H1 (cell line): Measurements from ENCODE around the gene PDCL3.

ENCODE experiments used
- JUND ChIP-seq: IDR thresholded peaks from 2 replicates; pipeline ENCODE4 v1.6.1; 2011; ENCODE audit warnings: mild to moderate bottlenecking, improper control_type of control experiment, low read length
- MAFK ChIP-seq: IDR thresholded peaks from 2 replicates; pipeline ENCODE4 v1.6.1; 2012; ENCODE audit warnings: low read depth, mild to moderate bottlenecking, improper control_type of control experiment, low read length
- POLR2A ChIP-seq, 2 experiments: IDR thresholded peaks; 1 replicate in 1 of 2; 2 replicates in 1 of 2; pipeline ENCODE4 v1.6.1; 2011; ENCODE audit warnings: low read depth in 2 of 2, low read length in 2 of 2, mild to moderate bottlenecking in 2 of 2; ENCODE audit errors: control extremely low read depth in 1 of 2
- RAD21 ChIP-seq, 2 experiments: IDR thresholded peaks in 1 of 2; conservative IDR thresholded peaks in 1 of 2; 2 replicates each; pipeline ENCODE4 v1.6.1; 2011; ENCODE audit warnings: low read depth in 2 of 2, low read length in 2 of 2, improper control_type of control experiment in 1 of 2, inconsistent platforms in 1 of 2, mild to moderate bottlenecking in 1 of 2, moderate library complexity in 1 of 2
- RBBP5 ChIP-seq: IDR thresholded peaks from 2 replicates; pipeline ENCODE4 v1.7.1; 2012; ENCODE audit warnings: low read depth, mild to moderate bottlenecking, inconsistent platforms, low read length, moderate library complexity, borderline replicate concordance
- ZNF274 ChIP-seq: IDR thresholded peaks from 2 replicates; pipeline ENCODE4 v1.7.0; 2012; ENCODE audit warnings: low read length, borderline replicate concordance; ENCODE audit errors: extremely low read depth
- TF ChIP-seq, protein P1 (sequence below): IDR thresholded peaks from 2 replicates; pipeline ENCODE4 v1.6.1; 2012; ENCODE audit warnings: inconsistent platforms
- TF ChIP-seq, protein P2 (sequence below), 3 experiments: IDR thresholded peaks; 1 replicate in 2 of 3; 2 replicates in 1 of 3; pipeline versions ENCODE4 v1.5.1 to v1.6.1; 2011; ENCODE audit warnings: low read length in 3 of 3, mild to moderate bottlenecking in 3 of 3, inconsistent platforms in 2 of 3, low read depth in 1 of 3, moderate library complexity in 1 of 3; ENCODE audit not compliant: insufficient read depth in 1 of 3; ENCODE audit errors: control extremely low read depth in 1 of 3
- TF ChIP-seq, protein P3 (sequence below): IDR thresholded peaks from 2 replicates; pipeline ENCODE4 v1.6.1; 2011; ENCODE audit warnings: low read length, improper control_type of control experiment

DNA sequence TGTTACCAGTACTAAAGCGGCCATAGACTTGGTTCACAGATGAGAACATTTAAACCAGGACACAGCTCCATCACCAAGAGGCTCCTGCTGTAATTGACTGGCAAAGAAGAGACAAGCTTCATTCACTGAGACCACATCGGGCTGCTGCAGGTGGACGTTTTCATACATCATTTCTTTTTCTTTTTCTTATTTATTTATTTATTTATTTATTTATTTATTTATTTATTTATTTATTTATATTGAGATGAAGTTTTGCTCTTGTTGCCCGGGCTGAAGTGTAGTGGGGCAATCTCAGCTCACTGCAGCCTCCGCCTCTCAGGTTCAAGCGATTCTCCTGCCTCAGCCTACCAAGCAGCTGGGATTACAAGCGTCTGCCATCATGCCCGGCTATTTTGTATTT, 33.6 kb upstream of the PDCL3 start:
- TF ChIP-seq, protein P1, sequence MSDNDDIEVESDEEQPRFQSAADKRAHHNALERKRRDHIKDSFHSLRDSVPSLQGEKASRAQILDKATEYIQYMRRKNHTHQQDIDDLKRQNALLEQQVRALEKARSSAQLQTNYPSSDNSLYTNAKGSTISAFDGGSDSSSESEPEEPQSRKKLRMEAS: no peak
- no peak for TF ChIP-seq POLR2A (IDR thresholded peaks at IDR 0.05; ENCODE audit: control extremely low read depth in 1 of 2, low read depth in 2 of 2, low read length in 2 of 2)
- no peak for TF ChIP-seq MAFK
- TF ChIP-seq, protein P2, sequence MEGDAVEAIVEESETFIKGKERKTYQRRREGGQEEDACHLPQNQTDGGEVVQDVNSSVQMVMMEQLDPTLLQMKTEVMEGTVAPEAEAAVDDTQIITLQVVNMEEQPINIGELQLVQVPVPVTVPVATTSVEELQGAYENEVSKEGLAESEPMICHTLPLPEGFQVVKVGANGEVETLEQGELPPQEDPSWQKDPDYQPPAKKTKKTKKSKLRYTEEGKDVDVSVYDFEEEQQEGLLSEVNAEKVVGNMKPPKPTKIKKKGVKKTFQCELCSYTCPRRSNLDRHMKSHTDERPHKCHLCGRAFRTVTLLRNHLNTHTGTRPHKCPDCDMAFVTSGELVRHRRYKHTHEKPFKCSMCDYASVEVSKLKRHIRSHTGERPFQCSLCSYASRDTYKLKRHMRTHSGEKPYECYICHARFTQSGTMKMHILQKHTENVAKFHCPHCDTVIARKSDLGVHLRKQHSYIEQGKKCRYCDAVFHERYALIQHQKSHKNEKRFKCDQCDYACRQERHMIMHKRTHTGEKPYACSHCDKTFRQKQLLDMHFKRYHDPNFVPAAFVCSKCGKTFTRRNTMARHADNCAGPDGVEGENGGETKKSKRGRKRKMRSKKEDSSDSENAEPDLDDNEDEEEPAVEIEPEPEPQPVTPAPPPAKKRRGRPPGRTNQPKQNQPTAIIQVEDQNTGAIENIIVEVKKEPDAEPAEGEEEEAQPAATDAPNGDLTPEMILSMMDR (IDR thresholded peaks at IDR 0.05; ENCODE audit: control extremely low read depth in 1 of 3, insufficient read depth in 1 of 3, low read depth in 1 of 3, low read length in 3 of 3): no peak
- TF ChIP-seq, protein P3, sequence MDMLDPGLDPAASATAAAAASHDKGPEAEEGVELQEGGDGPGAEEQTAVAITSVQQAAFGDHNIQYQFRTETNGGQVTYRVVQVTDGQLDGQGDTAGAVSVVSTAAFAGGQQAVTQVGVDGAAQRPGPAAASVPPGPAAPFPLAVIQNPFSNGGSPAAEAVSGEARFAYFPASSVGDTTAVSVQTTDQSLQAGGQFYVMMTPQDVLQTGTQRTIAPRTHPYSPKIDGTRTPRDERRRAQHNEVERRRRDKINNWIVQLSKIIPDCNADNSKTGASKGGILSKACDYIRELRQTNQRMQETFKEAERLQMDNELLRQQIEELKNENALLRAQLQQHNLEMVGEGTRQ: no peak
- TF ChIP-seq JUND: no peak
- TF ChIP-seq RBBP5: no peak
- TF ChIP-seq RAD21 (IDR thresholded peaks at IDR 0.05 in 1 of 2, conservative IDR thresholded peaks at IDR 0.05 in 1 of 2; ENCODE audit: low read depth in 2 of 2, low read length in 2 of 2): no peak
- no peak for TF ChIP-seq ZNF274
